AG20443 (cell line): ENCODE measurements around the gene GMEB2.
A peak's percentile ranks its signal among the peaks of the same experiment; 100 is the strongest.
"Not testable (repeated sequence)": the region's sequence is repeated elsewhere in the genome, so short reads cannot be mapped to it uniquely, and the experiment has no call there.

Experiments used
- DNase-seq: peaks from one replicate; pipeline ENCODE4 v3.0.0; 2012; ENCODE audit warnings: low spot score, mixed read lengths

The GMEB2 gene

DNA sequence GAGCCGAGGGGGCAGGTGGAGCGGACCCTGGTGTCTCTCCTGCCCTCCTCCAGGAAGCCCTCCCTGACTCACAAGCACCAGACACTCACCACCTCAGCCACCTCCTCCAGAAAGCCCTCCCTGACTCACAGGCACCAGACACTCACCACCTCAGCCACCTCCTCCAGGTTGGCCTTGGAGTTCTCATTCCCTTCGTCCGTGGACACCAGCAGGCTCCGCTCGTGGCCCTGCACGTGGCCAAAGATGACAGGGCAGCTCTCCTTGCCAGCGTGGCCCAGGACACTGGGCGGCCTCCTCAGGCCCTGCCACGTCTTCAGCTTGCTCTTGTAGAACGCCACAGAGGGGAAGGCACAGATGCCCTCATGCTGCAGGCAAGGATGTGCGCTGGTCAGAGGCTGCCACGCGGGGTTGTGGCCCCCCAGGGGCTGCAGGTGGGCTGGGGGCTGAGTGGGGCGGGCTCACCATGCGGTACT lies 66.5 kb downstream of the GMEB2 start:
- no peak for DNase-seq

DNA sequence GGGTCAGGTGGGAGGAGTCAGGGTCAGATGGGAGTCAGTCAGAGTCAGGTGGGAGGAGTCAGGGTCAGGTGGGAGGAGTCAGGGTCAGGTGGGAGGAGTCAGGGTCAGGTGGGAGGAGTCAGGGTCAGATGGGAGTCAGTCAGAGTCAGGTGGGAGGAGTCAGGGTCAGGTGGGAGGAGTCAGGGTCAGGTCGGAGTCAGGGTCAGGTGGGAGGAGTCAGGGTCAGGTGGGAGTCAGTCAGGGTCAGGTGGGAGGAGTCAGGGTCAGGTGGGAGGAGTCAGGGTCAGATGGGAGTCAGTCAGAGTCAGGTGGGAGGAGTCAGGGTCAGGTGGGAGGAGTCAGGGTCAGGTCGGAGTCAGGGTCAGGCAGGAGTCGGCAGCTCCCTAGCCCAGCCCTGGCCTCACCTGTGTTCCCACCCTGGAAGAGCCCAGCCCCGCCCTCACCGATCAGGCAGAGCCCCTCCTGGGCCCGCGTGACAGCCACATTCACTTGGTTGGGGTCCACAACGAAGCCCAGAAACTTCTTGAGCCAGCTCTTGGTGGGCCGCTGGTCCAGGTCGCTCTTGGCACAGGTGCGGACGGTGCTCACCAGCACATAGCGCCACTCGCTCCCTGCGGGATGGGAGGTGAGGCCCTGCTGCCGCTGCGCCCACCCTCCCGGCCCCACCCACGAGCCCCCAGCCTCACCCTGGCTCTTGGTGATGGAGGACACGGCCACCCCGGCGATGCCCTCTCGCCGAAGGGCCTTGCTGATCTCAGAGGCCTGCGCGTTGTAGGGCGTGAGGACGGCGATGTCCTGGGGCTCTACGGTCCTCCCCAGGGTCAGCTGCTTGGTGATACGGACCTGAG lies 67.2 kb downstream of the GMEB2 start:
- DNase-seq: not testable (repeated sequence)

DNA sequence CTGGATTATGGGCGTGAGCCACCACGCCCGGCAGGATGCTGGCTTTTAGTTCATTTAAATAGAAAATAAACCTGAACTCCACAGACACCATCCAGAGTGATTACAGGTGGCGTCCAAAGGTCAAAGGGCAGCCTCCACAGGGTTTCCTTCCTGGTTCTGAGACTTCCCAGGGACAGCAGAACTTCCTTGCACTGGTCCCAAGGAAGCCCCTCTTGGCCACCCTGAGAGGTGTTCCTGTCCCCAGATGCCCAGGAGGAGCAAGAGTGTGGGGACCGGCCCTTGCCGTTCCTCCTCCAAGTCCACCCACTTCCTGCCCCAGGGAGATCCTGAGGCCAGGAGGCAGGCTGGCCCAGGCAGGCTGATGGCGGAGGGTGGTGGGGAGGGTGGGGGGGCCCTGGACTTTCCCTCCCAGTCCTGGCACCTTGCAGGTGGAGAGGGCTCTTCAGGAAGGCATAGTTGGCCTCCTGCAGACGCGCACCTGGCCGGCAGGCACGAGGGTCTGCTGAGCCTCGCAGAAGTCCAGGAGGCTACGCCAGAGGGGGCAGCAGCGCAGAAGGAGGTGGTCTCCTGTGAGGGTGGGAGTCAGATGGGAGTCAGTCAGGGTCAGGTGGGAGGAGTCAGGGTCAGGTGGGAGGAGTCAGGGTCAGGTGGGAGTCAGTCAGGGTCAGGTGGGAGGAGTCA lies 68.0 kb downstream of the GMEB2 start:
- no peak for DNase-seq

DNA sequence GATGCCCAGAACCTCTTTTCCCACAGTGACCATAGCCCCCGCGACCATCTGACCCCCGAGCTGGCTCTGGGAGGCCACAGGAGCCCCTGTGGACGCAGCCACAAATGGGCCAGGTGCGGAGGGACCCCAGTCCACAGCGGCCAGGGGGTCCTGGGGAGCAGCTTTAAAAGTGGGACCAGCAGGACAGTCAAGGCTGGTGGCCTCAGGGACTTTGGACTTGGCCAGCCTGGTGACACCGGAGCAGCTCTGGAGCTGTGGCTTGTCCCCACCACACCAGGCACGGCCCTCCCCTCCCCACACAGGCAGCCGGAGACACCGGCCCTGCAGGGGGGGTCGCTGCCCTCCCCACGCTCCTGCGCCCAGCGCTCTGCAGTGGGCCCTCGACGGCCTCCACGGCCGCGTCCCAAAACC lies 69.4 kb downstream of the GMEB2 start:
- DNase-seq: no peak

DNA sequence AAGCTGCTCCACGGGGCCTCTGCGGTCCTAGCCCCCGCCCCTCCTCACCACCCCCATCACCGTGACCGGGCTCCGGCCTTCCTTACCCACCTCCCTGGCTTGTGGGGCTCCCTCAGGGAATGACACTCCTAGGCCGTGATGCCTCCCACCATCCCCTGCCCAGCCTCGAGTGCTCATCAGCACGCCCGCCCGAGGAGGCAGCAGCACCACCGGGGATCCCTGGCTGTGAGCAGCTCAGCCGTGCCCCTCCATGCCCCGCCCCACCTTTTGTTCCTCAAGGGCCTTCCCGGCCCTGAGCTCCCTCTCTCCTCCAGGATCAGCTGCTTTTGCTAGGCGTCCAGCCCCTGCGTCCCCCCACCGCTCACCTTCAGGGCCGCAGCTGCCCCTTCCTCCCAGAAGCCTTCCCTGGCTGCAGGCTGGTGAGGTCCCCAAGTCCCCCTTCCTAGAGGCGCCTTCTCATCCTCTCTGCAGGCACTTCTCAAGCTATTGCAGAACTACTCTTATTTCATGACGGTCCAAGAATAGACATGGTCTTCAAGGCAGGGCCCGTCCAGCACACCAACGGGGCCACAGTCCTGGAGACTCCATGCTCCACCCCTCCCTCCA lies 69.9 kb downstream of the GMEB2 start:
- no peak for DNase-seq

GRCh38 chr20:63555661-63556381 lies 71.1 kb downstream of the GMEB2 start:
- DNase-seq: no peak

DNA sequence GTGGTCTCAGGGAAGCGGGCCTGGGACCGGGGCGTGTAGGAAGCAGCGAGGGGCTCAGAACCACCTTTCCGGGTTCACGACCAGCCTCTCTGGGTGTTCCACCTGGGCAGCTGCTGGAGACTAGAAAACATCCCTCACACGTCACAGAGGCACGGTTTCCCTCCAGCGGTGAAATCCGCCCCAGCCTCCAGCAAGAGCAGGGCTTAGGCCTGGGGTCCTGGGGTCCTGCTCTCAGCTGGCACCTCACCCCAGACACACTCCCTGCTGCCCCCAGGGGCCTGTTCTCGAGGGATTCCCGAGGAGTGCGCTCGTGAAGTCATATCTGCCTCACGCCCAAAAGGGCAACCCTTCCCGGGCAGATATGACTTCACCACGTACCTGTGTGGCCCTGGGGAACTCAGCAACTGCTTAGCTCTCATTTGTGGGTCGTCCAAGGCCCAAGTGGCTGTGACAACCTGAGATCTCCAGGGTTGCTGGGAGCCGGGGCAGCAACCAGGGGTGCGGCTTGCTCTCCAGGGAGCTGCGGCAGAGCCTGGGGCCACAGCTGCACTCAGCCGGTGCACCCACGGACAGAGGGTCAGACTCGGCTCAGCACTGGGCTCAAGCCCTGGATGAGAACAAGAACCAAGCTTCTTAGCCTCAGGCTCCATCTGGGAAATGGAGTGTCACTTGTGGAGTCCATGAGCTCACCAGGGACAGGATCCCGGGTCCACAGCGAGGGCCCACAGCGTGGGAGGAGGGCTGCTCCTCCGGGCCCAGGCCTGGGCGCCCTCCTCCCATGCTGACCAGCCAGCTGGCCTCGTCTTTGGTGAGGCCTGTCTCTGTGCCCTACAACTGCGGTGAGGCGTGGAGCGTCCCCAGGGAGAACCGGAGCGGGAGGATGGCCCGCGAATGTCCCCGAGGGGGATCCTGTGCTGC lies 72.3 kb downstream of the GMEB2 start:
- no peak for DNase-seq

GRCh38 chr20:63553933-63554290 lies 73.0 kb downstream of the GMEB2 start, which contains the start of gene FNDC11:
FNDC11 (plus strand) TSS chr20:63554159; CDS start chr20:63555664, 1,505 bp downstream.
- peak; percentile 52 for DNase-seq

DNA sequence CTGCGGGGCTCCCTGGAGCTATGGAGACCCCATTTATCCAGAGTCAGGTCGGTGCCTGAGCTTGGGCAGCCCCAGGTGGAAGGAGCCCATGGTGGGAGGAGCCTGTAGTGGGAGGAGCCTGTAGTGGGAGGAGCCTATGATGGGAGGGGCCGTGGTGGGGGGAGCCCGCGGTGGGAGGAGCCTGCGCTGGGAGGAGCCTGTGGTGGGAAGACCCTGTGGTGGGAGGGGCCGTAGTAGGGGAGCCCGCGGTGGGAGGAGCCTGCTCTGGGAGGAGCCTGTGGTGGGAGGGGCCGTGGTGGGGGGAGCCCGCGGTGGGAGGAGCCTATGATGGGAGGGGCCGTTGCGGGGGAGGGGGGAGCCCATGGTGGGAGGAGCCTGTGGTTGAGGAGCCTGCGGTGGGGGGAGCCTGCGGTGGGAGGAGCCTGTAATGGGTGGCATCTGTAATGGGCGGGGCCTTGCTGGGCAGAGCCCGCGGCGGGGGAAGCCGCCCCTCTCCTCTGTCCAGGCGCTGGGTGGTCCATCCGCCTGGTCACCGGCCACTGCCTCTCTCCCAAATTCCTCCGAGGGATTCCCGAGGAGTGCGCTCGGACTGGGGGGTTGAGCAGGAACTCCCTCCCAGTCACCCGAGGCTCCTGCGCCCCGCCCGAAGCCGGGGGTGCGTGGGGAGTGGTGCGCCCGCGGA lies 73.5 kb downstream of the GMEB2 start:
- peak; percentile 92 for DNase-seq

DNA sequence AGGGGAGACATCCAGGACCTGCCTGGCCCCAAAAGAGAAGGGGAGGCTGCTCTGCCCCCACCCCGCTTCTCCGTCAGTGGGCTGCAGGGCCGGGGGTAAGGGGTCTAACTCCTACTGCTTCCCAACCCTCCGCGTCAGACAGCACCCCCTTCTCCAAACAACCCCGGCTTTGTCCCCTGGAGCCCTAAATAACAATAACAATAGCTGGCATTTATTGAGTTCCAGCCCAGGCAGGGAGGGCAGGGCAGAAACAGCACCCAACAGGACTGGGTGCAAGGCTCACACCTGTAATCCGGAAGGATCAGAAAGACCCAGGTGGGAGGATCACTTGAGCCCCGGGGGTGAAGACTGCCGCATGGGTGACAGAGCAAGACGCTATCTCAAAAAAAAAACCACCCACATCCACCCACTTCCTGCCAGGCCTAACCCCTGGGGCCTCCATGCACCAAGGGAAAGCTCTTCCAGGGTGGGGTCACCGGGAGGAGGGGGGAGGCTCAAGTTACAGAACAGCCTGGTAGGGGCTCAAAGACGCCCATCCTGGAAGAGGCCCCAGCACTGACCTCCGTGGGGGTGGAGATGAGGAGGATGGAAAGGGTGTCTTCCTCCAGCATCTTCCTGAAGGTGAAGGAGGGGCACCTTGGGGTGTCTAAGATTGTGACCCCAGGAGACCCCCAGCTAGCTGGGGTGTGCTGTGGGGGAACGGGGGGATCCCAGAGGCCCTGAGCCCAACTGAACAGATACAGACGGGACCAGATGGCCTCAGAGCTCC lies 74.2 kb downstream of the GMEB2 start:
- no peak for DNase-seq

GRCh38 chr20:63551068-63551467 lies 75.8 kb downstream of the GMEB2 start:
- DNase-seq: no peak

GRCh38 chr20:63549679-63550282 lies 77.1 kb downstream of the GMEB2 start:
- no peak for DNase-seq

DNA sequence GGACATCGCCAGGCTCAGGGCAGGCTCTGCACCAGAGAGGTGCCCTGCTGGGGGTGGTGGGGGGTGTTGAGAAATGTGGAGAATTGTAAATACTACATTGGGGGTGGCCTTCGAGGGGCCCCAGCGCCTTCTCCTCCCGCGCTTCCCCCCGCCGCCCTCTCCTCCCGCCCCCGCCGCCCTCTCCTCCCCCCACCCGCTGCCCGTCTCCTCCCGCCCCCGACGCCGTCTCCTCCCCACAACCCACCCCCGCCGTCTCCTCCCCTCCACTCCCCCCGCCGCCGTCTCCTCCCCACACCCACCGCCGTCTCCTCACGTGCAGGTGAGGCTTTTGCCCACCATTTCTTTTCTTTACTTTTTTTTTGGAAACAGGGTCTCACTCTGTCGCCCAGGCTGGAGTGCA lies 77.9 kb downstream of the GMEB2 start:
- no peak for DNase-seq

GRCh38 chr20:63548542-63548941 lies 78.4 kb downstream of the GMEB2 start:
- DNase-seq: no peak

DNA sequence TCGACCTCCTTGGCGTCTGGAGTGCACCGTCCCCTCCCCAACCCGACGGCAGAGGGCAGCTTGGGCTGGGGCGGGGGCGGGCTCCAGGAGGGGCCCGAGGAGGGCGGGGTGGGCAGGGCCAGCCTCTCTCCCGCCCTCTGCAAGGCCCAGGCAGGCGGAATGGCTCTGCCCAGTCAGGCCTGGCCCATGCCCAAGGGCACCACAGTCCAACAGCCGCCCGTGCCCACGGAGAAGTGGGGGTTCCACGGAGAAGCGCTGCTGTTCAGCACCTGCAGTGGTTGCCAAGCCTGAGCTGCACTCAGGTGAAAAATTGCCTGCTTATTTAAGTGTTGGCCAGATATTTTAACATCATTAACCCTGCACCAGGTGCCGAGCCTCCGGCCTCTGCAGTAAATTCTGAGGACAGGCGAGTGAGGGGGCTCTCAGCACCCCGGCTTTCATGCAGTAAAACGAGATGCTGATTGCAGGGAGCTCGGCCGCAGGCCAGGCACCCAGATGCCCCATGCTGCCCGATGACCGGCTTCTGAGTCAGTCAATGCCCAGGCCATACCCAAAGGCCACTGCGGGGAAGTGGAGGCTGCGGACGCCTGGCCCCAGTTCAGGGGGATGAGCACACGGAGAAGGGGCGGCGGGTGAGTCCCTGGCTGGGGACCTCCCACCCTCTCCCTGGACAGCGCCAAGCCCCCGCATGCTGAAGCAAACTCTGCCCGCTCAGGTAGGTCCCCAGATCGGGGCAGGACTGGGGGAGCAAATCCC lies 79.0 kb downstream of the GMEB2 start, which contains the start of gene SRMS:
SRMS (minus strand) TSS at position 25 of the 756 bp plus-strand sequence. CDS start 286 bp downstream, outside the sequence.
- DNase-seq: no peak

- DNase-seq: no peak
Measured at GRCh38 chr20:63546956-63547724, 79.8 kb downstream of the GMEB2 start.

- no peak for DNase-seq
Measured at GRCh38 chr20:63546256-63546955, 80.5 kb downstream of the GMEB2 start.
